Uterus (tissue), 4 donors: Measurements from ENCODE around the gene LYPD6B. TPM values are rescaled to one million over a fixed set of nuclear protein-coding genes. Genes with fewer than 3 reads are reported as not detected.

Source experiments
- DNase-seq, 2 donors: peaks; one replicate each; pipeline ENCODE4 v3.0.0-alpha.2; 2019 to 2020
- H3K27ac ChIP-seq, 2 donors: fragments of 200-600 bp; sonication (generic); 1 replicate in 1 of 2; 2 replicates in 1 of 2; pipeline ENCODE4 v1.5.1; 2016 to 2018
- H3K27me3 ChIP-seq, 2 donors: fragments of 200-600 bp; sonication (generic); one replicate each; pipeline ENCODE4 v1.5.1; 2018 to 2019; ENCODE audit warnings: control low read depth in 1 of 2
- H3K36me3 ChIP-seq, 2 donors: fragments of 200-600 bp; sonication (generic); one replicate each; pipeline ENCODE4 v1.5.1; 2019; ENCODE audit warnings: control low read depth in 1 of 2
- H3K4me1 ChIP-seq, 2 donors: fragments of 200-600 bp; sonication (generic); one replicate each; pipeline ENCODE4 v1.5.1; 2018 to 2019; ENCODE audit warnings: control low read depth in 1 of 2
- H3K4me3 ChIP-seq, 2 donors: fragments of 200-600 bp; sonication (generic); 1 replicate in 1 of 2; 2 replicates in 1 of 2; pipeline ENCODE4 v1.5.1; 2018 to 2019; ENCODE audit warnings: mild to moderate bottlenecking in 1 of 2
- H3K9me3 ChIP-seq, 2 donors: fragments of 200-600 bp; sonication (generic); one replicate each; pipeline ENCODE4 v1.5.1; 2019; ENCODE audit warnings: control low read depth in 1 of 2
- CTCF ChIP-seq, 4 experiments: fragments of 200-600 bp in 2 of 4; fragments of 450-650 bp in 2 of 4; sonication (generic) in 2 of 4; IDR thresholded peaks; one replicate each; pipeline ENCODE4 v1.5.1; 2016 to 2019; ENCODE audit warnings: antibody characterized with exemption in 4 of 4, mild to moderate bottlenecking in 2 of 4, moderate library complexity in 1 of 4
- POLR2A ChIP-seq, 2 donors: fragments of 450-650 bp; IDR thresholded peaks; one replicate each; pipeline ENCODE4 v1.6.1; 2016; ENCODE audit warnings: antibody characterized with exemption in 2 of 2, mild to moderate bottlenecking in 1 of 2, moderate library complexity in 1 of 2
- intact Hi-C: fragments of 100-400 bp; cut with DNase I; formaldehyde crosslinking; loops from one replicate; pipeline ENCODE4 v1.15.1; 2023; ENCODE audit warnings: low total_unique reads
- total RNA-seq, 4 donors: library from RNA; depleted of rRNA in 3 of 4; stranded (reverse); fragments of >200 nt in 3 of 4; gene quantifications; one replicate each; pipeline versions ENCODE4 v1.1.0 to v1.2.4, GENCODE V29; 2014 to 2023
- donor health status: DM: yes; HTN: yes; CAD: no.

LYPD6B gene
- total RNA-seq, 4 donors from 2014 or later: 0.27 to 9.8 TPM; not detected in 2

DNA sequence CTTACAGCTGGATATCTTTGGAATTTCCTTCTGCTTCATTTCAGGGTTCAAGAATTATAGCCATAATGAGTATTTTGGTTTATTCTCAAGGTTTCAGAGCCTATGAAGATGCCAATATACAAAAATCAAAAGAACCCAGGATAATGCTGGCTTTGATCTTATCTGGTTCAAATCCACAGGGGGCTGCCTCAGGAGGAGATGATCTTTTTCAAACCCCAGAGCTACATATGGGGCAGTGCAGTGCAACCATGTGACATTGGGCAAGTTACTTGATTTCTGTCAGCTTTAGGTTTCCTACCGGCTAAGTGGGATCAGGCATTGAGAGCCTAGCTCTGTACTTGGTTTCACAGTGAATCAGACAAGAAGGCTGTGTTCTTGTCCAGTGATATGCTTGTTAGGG lies 23.0 kb upstream of the LYPD6B start:
- TF ChIP-seq POLR2A (IDR thresholded peaks at IDR 0.05) (no peak), CTCF (IDR thresholded peaks at IDR 0.05) (no peak)

GRCh38 chr2:149015926-149016563 lies 22.5 kb upstream of the LYPD6B start:
- Histone ChIP-seq H3K9me3 (no peaks in the 10 kb centered on the region), H3K36me3 (no peaks in the 10 kb centered on the region), H3K27ac (no peak overlapping the region), H3K4me1 (no peaks in the 10 kb centered on the region), H3K4me3 (no peak overlapping the region), H3K27me3 (no peaks in the 10 kb centered on the region)
- intact Hi-C loops: no loop called here
- no peak for DNase-seq
- TF ChIP-seq POLR2A (IDR thresholded peaks at IDR 0.05) (no peak), CTCF (IDR thresholded peaks at IDR 0.05) (no peak)

More for the DNA sequence above, 23.0 kb upstream of the LYPD6B start:
- DNase-seq: no peak
- Histone ChIP-seq H3K9me3 (no peaks in the 10 kb centered on the region), H3K36me3 (no peaks in the 10 kb centered on the region), H3K4me1 (no peaks in the 10 kb centered on the region), H3K27me3 (no peaks in the 10 kb centered on the region), H3K4me3 (no peak overlapping the region), H3K27ac (no peak overlapping the region)
- intact Hi-C loops: no loop called here

GRCh38 chr2:149017116-149017985 lies 21.1 kb upstream of the LYPD6B start:
- peak; percentile 64 to 72 for DNase-seq
- TF ChIP-seq POLR2A (IDR thresholded peaks at IDR 0.05): no peak
- TF ChIP-seq CTCF (IDR thresholded peaks at IDR 0.05): peak; percentile 60 to 83 (median 72)
- intact Hi-C loops: no loop called here

GRCh38 chr2:149018981-149019380 lies 19.5 kb upstream of the LYPD6B start:
- Histone ChIP-seq H3K27ac (no peak overlapping the region), H3K4me3 (no peak overlapping the region), H3K27me3 (no peaks in the 10 kb centered on the region), H3K9me3 (no peaks in the 10 kb centered on the region), H3K4me1 (no peaks in the 10 kb centered on the region), H3K36me3 (no peaks in the 10 kb centered on the region)
- no peak for DNase-seq
- TF ChIP-seq POLR2A (IDR thresholded peaks at IDR 0.05) (no peak), CTCF (IDR thresholded peaks at IDR 0.05) (no peak)
- intact Hi-C loops: no loop called here

More at GRCh38 chr2:149017116-149017985, 21.1 kb upstream of the LYPD6B start:
- H3K4me3 ChIP-seq: no peak overlapping the region
- H3K4me1 ChIP-seq: no peaks in the 10 kb centered on the region
- H3K9me3 ChIP-seq: no peaks in the 10 kb centered on the region
- H3K27ac ChIP-seq: no peak overlapping the region
- H3K27me3 ChIP-seq: no peaks in the 10 kb centered on the region
- H3K36me3 ChIP-seq: no peaks in the 10 kb centered on the region

GRCh38 chr2:149019768-149020167 lies 18.7 kb upstream of the LYPD6B start:
- intact Hi-C loops: no loop called here
- no peak for TF ChIP-seq POLR2A (IDR thresholded peaks at IDR 0.05)
- no peak for TF ChIP-seq CTCF (IDR thresholded peaks at IDR 0.05)
- Histone ChIP-seq H3K27me3 (no peaks in the 10 kb centered on the region), H3K4me3 (no peak overlapping the region), H3K4me1 (no peaks in the 10 kb centered on the region), H3K36me3 (no peaks in the 10 kb centered on the region), H3K27ac (no peak overlapping the region), H3K9me3 (no peaks in the 10 kb centered on the region)
- DNase-seq: no peak
